Right forelimb (tissue), 1 donor: ENCODE measurements around the gene CASZ1.

ENCODE experiments used
- DNase-seq: peaks from one replicate; pipeline ENCODE4 v3.0.0-alpha.2; 2018

The CASZ1 gene

DNA sequence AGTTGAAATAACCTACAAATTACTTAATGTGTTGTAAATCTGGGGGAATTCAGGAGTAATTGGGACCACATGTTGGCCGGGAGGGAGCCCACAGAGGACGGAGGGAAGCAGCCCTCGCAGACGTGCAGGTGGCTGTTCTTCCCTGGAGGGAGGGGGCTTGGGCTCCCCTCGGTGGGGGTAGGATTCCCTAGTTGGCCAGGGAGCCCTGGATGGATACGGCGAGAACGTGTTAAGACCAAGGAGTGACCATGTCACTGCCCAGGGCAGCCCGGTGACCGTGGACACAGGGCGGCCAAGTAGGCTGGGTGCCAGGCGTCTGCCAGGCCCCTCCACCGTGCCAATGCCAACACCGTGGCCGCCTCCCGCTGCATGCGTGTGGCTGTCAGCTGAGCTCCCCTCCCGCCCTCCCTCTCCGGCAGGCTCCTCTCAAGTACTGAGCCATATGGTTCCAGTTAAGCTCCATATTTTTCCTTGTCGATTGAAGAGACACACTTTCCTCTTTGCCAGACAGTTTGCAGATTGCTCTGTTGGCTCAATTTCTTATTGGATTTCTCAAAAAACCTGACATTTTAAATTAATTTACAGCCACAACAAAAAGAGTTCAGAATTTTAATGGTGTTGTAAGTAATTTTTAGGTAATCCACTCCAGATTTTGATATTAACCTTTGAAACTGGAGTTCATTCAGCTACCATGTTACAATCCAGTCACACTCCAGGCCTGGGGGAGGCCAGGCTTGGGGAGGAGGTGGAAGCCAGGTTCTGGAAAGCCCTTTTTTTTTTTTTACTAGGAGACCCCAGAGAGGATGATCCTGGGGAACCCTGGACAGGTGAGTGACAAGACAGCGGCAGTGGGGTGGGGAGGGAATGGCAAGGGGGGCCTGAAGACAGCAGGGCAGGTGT lies 71.2 kb downstream of the CASZ1 start:
- peak; percentile 69 for DNase-seq

DNA sequence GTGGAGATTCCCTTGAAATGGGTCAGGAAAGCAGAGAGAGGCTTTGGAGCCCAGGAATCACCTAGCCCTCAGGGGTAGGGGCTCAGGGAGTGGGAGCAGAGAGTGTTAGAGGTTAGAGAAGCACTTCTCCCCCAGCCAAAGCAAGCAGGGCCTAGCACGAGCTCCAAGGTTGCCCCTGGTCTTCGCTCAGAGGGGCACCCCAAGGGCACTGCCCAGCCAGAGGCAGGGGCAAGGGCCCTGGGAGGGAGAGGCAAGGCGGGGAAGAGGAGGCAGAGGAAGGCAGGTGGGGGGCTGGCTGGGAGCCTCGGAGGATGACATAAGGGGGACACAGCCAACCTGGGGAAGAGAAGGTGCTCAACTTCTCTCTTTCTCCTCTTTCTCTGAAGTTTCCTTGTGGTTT lies 71.9 kb downstream of the CASZ1 start:
- no peak for DNase-seq

DNA sequence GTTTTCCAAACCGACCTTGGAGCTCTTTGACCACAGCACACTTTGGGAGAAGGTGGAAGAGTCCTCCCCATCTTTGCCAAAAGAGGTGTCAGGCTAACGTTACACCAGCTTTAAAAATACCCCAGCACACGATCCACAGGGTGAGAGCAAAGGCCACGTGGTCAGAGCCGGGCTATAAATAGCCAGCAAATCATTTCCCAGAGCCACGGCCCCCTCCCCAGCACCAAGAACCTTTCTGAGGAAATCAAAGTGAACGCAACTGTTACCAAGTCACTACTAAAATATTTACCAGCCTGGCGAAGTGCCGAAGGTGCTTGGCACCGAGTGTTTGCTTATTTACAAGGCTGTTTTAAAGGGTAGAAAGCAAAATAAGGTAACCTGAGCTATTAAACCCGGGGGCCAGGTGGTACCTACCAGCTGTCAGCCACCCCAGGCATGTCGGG lies 72.4 kb downstream of the CASZ1 start:
- DNase-seq: no peak

DNA sequence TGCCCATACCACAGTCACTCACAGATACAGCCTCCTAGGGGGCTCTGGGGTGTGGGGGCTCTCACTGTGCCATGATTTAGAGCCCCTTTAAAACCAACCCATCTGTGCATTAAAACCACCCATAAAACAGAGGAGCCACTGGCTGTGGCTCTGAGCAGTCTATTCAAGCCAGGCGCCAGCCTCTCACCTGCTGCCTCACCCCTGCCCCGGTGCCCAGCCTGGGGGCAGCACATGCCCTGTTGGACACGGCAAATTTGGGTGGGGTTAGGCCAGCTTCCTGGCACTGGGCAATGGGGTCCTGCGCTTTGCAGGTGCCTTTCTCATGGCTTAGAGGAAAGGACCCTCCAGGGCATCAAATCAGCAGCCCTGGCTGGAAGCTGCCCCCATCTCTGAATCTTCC lies 73.1 kb downstream of the CASZ1 start:
- DNase-seq: no peak

DNA sequence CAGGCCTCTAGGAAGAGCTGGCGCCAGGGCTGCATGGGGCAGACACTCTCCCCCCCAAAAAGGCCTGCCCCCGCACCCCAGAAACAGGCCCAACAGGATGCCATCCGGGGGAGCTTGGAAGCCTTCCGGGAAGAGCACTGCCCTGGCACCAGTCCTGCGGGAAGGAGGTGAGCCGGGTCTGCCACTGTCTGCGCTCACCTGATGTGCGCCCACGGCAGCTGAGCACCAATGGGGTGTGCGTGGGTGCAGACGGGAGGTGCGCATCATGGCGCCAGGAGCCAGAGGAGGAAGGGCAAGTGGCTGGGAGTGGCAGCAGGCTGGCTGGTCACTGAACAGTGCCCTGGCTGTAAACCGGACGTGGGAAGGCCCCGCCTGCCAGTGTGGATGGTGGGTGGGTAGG lies 73.6 kb downstream of the CASZ1 start:
- DNase-seq: no peak

DNA sequence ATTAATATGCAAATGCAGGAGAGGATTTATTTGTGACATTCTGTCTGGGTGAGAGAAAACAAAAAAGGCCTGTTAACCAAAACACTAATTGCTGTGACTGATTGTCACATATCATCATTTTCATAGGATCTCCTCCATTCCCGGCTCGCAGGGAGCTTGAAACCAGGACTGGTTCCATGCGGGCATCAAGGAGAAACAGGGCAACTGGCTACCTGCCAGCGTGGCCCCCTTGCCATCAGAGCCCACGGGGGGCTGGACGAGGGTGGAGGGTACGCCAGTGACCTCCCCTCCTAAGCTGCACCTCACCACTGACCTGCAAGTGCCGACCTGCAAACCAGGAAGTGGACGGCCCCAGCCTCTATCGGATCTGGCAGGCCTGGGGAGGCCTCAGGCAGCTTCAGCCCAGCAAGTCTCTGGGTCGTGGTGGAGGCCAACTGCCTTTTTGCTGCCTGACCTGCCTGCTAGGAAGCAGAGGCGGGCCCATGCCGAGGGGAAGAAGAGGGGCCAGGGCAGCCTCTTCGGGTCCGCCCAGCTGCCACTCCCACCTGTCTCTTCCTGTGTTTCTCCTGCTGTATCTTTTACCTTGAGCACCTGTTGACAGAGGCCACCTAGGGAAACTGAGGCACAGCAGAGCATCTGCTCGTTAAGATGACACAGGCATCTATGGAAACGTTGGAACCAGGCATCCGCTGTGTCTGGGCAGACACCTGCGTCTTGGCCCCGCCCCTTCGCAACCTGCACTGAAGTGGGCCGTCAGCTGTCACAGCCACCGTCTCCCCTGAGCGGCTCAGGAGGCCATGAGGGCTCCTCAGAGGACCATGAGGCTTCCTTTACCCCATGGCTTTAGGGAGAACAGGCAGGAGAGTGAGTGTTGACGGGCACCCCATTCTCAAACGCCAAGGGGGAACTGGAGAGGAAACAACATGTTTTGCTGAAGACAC lies 74.8 kb downstream of the CASZ1 start:
- no peak for DNase-seq

DNA sequence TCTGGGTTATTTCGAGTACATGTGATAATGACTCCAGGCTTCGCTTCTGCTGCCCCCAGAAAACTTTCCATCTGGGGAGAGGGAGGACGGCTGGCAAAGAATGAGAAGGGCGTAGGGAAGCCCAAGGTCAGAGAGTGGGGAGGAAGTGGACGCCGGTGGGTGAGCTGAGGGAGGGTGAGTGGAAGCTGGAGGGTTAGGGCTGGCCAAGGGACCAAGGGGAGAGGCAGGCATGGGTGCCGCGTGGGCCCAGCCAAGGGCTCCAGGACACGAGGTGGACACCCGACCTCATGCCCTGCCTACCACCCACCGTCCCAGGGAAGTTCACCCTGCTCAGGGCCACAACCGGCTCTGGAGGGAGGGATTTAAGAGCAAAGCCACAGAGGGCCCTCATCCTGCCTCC lies 75.8 kb downstream of the CASZ1 start:
- no peak for DNase-seq

DNA sequence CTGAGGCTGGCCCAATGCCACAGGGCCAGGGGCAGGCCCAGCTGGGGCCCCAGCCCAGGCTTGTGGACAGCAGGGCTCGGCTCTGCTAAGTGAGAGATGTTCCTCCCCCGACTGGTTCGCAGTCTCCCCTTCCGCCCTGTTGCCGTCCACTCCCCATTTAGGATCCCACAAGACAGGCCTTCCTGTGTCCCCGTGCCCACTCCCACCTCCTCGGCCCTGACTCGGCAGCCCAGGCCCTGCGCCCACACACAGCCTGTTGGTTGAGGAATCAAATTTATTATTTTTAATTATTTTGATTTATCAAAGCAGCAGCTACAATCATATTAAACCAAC lies 78.4 kb downstream of the CASZ1 start:
- DNase-seq: no peak

DNA sequence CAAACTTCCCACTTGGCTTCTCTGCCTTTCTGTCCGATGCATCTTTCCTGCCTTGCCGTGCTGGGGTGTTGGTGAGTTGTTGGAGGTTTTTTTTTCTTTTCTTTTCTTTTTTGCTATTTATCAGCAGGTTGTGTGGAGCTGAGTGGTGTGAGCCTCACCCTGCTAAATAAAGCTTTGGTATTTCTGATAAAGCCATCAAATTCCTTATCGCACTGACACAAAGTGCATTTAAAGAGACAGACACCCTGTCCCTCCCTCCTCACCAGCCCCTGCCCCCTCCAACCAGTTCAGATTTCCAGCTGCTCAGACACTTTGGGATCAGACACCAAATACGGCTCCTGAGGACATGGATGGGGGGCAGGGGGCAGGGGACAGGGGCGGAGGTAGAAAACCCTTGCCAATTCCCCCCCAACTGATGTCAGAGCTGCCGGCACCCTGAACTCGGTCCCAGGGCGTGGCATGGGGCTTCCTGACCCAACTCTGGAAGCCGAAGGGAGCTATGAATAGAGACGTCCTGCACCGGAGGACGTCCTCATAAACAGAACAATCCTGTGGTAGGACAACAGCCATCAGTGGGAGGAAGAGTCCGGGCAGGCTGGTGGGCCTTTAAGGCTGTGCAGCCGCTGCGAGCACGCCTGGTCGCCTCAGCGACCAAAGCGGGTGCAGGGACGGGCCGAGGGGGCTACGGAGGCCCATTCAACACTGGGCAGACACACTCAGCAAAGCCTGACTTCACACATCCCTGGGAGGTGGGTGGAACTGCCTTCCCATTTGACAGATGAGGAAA lies 79.0 kb downstream of the CASZ1 start:
- DNase-seq: no peak

DNA sequence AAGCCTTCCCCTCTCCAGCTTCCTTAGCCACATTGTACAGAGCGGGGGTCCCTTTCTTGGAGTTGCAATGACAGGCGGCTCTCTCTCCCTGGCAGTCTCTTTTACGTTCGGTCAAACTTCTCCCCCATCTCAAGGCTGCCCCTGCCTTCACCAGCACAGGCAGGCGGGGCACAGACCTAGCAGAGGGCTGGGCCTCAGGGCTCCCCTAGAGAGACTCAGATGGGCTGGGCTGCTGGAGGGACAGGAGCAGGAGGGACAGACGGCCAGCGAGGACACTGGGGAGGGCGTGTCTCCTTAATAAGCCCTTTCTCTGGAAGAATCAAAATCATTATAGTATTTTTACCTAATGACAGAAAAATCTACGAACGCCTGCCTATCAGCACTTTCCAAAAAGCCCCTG lies 79.6 kb downstream of the CASZ1 start:
- DNase-seq: no peak

DNA sequence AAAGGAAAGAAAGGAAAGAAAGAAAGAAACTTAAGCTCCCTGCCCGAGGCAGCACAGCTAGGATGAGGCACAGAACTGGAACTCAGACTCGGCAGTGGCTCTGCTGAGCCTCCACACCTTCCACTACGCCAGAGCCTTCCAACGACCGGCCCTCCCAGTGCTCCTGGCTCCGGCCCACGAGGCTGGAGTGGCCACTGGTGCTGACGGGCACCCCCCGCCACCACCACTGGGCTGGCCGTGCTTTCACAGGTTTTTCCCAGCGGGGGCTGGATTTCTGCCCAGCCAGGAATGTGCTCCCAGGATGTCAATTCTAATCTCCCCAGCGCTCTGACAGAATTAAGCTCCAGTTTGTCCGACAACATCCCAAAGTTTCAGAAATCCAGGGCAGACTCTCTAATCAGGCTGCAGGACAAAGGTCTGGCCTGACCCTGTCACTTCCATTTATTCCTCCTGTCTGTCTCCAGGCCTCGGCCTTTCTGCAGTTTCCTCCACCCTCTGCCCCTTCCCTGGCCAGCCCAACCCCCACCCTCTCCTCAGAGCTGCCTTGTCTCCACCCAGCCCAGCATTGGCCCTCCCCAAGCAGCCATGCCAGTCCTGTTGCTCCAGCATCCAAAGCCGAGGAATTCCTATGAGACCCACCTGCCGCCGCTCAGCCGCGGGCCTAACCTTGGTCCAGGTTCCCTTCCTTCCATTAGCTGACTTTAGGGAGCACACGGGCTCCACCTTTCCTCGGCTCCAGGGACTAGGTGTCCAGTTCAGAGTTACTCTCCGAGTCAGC lies 81.9 kb downstream of the CASZ1 start:
- DNase-seq: no peak

DNA sequence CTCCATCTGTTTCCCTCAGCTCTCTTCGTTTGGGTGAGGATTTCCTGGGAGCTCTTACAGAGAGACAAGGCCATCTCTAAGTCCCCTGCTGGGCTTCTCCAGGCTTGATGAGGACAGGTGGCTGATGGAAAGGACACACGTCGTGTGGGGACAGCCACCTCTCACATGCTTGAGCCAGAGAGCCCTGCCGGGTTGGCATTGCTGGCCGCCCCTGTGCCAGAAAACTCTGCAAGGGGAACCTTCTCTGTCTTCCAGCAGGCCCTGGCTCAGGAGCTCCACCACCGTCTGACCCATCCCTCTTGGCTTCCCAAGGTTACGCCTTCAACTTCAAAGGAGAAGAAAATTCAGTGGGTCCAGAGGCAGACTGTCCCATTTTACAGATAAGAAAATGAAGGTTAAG lies 82.8 kb downstream of the CASZ1 start:
- no peak for DNase-seq

DNA sequence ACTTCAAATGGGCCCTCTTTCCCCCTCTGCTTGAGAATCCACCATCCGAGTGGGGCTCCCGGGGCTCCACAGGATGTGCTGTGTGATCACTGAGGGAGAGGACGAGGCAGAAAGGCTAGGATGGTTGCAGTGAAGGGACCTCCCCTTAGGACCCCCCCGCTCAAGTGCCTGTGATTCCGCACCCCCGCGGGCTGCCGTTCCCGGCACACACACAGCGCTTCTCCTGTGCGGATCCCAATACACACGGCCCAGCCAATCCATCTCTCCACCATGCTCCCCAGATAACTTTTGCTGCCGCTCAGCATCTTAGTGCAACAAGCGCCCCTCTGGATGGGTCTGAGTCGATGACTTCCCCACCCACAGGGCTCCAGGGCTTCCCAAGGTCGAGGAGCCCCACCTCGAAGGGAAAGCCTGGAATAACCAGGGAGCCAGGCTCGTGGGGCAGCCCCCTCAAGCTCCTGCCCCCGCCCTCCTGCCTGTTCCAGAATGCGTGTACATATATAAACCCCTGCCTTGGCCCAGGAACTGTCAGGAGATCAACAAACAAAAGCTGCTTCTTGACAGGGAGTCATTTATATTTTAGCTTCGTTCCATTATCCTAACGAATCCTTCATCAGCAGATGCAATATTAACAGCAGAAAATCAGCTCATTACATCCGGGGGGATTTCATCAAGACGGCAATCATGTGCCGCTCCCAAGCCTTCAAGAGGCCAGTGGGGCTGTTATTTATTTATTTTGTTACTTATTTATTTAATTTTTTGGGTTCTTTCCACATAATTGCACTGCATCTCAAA lies 83.7 kb downstream of the CASZ1 start:
- DNase-seq: no peak

DNA sequence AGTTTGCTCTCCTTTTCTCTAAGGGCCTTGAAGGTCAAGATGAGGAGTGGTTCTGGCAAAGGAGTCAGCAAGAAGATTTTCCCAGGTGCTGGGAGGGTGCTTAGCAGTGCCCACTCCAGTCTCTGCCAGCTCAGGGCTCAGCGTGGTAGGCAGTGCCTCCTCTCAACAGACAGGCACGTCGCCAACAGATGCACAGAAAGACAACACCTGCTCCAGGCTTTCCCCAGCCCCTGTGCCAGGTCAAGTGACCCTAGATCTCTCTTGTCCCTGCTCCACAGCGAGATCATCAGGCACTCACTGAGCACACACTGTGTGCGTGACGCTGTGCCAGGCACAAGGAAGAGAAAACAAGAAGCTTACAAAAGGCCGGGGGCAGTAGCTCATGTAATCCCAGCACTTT lies 86.0 kb downstream of the CASZ1 start:
- no peak for DNase-seq

DNA sequence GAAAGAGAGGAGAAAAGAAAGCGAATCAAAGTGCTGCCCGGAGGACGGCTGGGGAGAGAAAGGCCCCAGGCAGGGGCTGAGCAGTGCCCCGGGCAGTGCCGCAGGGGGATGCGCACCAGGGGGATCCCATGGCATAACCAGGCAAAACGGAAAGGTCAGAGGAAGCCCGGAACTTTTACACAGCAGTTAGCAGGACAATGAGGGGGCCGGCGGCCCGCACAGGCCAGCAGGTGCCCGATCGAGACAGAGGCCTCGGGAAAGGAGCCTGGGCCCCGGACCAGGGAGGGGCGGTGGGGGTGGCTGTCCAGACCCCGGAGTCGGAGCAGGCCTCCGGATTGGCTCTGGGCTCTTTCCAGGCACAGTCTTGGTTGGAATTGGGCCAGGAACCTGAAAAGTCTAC lies 86.8 kb downstream of the CASZ1 start:
- no peak for DNase-seq

DNA sequence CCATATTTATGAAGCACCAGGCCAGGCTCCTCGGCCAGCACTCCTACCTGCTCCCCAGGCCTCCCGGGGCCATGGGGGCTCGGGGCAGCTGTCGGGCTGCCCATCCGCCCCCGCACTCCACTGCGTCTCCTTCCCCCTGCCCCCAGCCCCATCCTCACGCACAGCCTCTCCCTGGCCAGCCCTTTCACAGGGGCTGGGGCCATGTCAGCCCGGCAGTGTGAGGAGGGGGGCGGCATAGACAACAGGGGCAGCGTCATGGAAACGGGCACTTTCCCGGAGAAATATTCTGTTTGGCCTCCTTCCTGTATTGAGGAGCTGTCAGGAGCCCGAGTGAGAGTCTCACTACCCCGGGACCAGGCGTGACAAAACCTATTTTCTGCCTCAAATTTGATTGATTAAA lies 87.3 kb downstream of the CASZ1 start:
- no peak for DNase-seq

DNA sequence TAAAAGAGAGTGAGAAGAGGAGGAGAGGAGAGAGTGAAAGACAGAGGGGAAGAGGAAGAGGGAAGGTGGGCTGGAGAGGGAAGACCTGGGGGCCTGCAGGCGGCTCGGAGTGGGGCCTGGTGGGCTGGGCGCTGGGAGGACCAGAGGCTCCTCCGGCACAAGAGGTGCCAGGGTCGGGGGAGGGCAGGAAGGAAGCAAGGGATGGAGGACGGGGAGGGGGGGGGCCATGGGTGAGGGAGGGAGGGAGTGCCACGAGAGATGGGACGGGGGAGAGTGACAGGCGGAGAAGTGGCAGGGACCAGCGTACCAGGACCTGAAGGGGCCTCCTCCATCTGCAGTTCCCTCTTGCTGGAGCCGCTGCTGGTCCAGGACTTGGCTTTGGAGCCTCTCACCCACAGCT lies 87.7 kb downstream of the CASZ1 start:
- DNase-seq: no peak

DNA sequence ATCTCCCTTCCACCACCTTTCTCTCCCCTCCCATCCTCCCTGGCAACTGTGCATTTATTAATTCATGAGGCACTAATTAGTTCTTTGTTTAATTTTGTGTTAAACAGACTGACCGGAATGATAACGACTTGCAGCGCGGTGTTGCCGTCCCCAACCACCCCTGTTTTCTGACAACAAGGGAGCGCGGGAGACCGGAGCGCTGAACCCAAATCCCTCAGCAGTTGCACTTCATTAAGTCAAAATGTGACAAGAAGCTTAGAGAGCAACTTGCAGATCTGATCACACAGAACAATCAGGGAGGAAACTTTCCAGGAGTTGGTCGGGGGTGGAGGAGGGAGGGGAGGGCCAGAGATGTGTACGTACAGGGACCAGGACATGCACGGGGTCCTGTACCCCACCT lies 89.2 kb downstream of the CASZ1 start:
- no peak for DNase-seq

DNA sequence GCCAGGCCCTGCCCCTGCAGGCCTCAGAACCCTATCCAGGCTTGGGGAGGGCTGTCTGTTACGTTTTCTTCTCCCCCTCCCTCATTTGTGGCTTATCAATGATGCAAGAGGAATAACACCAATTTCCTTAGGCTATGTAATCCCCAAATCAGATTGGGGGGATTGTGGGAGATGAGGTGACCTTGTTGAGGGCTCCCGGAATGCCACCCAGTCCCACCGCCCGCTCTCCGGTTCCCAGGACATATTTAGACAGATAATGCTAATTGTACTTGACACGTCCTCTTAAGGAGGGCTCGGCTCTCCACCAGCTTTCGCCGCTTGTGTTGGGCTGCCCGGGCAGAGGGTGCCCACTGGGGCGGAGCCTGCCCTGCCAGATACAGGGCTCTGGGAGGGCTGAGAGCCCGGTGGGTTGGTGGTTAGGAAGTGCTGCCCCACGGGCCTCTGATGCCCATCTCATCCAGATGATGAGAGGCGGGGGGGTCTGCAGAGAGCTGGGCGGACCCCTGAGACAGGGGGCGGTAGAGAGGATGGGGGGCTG lies 90.0 kb downstream of the CASZ1 start:
- DNase-seq: no peak

DNA sequence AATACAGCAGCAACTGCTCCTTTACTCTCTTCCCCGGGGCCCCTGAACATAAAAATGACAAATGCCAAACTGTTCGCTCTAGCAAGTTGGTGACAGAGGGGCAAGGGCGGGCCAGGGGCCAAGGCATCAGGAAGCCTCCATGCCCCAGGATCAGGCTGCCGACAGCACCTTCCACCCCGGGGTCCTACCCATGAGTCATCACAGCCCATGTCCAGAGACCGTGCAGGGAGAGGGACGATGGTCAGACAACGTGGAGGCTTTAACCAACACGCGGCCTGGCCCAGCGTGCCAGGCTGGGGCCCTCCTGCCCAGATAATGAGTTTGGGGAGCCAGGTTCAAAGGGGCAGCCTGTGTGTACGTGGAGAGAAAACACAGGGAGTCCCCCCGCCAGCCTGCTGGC lies 90.5 kb downstream of the CASZ1 start:
- no peak for DNase-seq

DNA sequence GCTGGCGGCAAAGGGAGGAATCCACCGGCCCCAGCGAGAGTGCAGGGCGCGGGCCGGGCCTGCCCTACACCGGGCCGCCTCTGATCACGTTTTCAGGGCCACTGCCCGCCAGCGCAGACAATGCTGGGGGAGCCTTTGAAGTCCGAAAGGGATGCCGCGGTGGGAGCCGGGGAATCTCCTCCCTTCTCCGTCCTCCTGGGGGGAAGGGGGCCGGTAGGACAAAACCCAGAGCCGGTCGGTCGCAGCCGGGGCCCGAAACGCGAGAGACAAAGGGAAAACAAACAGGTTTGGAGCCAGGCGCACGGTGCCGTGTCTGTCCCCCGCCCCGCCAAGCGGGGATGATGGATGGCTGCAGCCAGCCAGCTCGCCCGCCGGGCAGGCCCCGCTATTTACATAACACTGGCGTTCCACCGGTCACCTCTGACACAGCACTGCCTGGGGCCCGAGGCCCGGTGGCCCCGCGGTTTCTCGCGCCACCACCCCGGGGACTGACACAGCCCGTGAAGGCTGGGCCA lies 92.0 kb downstream of the CASZ1 start:
- no peak for DNase-seq
